Activated T-helper 1 cell treated with anti-CD3 and anti-CD28 coated beads, Interleukin-2, amount 50 U/mL, for 16 hours (primary cell): ENCODE measurements around the gene TRIM52.
A peak's percentile ranks its signal among the peaks of the same experiment; 100 is the strongest.

ENCODE experiments used
- DNase-seq, 2 donors: peaks; one replicate each; pipeline ENCODE4 v3.0.0-alpha.2; 2020; ENCODE audit warnings: low read depth in 1 of 2, low spot score in 1 of 2

The TRIM52 gene

DNA sequence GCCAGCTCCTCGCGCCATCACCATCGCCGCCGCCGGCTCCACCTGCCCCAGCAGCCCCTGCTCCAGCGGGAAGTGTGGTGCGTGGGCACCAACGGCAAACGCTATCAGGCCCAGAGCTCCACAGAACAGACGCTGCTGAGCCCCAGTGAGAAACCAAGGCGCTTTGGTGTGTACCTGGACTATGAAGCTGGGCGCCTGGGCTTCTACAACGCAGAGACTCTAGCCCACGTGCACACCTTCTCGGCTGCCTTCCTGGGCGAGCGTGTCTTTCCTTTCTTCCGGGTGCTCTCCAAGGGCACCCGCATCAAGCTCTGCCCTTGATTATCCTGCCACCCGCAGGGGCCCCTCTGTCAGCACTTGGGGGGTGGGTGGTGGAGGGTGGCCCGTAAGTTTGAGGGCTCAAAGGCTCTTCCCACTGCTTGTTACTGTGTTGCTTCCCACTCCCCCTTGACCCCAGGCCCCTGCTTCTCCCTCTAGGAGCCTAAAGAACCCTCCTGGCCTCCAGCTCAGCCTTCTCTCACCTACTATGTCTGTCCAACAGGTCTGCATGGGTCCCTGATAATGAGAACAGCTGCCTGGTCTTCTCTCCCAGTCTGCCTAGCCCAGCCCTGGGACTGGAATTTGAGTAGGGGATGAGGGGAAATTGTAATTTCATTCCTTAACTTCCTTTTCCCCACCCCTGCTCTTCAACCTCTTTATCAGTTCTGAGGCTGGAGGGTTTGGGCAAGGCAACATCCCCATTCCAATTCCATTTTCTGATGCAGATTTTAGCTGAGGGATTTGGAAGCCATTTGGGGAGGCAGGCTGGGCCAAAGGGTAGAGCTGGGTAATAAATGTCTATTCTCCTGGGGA, 26.3 kb downstream of the TRIM52 start:
- DNase-seq = no peak

DNA sequence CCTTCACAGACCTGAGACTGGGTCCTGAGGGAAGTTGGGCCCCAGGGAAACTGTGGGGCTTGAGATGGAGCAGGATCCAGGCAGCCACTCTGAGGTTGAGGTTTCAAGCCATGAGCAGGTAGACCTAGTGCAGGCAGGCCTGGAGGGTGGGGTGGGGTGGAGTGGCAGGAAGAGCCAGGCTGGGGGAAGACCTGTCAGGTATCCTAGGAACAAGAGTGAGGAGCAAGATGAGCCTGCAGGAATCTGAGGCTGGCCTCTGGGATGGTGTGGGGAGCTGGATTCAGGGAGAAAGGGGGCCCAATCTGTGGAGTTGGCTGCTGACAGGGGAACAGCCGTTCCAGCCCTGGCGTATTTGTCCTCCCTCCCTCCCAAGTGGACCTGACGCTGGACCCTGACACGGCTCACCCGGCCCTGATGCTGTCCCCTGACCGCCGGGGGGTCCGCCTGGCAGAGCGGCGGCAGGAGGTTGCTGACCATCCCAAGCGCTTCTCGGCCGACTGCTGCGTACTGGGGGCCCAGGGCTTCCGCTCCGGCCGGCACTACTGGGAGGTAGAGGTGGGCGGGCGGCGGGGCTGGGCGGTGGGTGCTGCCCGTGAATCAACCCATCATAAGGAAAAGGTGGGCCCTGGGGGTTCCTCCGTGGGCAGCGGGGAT, 27.0 kb downstream of the TRIM52 start:
- DNase-seq = no peak

DNA sequence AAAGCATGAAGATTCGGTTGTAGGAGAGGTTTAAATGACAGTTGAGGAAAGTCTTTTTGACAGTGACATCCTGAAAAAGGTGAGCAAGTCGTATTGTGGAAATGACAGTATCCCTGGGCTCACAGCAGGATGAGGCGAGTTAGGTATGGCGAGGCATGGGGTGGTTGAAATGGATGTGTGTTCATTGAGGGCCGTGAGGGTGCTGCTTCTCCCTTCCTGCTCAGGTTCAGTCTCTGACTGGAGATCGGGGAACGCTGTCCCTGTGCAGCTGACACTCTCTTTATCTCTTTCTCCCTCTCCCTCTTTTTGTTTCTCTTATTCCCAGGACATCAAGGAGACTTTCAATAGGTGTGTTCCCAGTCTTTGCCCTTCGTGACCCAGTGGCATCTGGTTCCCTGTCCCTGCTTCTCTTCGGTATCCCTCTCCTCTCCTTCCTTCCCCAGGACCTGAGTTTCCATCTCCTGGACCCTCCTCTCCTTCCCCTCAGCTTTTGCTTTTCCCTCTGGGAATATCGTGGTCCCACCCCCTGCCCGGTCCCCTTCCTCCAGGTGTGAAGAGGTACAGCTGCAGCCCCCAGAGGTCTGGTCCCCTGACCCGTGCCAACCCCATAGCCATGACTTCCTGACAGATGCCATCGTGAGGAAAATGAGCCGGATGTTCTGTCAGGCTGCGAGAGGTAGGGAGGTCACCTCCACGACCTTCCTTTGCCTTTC, 27.7 kb downstream of the TRIM52 start:
- no peak for DNase-seq

DNA sequence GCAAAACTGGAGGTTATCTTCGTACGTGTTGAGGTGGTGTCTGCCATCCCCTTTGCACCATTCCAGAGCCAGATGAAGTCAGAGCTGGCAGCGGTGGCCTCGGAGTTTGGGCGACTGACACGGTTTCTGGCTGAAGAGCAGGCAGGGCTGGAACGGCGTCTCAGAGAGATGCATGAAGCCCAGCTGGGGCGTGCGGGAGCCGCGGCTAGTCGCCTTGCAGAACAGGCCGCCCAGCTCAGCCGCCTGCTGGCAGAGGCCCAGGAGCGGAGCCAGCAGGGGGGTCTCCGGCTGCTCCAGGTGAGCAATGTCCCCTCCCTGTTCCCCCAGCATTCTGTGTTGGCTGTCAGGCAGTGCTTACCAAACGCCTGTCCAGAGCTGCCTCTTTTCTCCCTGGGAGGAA, 28.4 kb downstream of the TRIM52 start:
- no peak for DNase-seq

DNA sequence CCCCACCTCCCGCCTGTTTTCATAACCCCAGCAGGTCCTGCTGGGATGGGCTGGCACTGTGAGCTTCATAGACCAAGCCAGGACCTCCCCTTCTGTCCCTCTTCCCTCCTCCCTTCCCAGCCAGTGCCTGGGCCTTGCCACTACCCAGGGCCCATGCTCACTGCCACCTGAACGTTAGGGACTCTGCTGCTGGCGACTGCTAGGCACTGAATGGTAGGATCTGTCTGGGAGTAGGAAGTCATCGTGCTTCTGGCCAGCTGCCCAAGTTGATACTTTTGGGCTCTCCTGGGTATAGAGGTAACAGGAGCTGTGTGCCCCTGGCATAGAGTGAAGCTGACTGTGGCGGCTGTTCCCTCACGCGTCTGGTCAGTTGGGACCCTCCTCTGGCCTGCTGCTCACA, 29.5 kb downstream of the TRIM52 start:
- DNase-seq = no peak

DNA sequence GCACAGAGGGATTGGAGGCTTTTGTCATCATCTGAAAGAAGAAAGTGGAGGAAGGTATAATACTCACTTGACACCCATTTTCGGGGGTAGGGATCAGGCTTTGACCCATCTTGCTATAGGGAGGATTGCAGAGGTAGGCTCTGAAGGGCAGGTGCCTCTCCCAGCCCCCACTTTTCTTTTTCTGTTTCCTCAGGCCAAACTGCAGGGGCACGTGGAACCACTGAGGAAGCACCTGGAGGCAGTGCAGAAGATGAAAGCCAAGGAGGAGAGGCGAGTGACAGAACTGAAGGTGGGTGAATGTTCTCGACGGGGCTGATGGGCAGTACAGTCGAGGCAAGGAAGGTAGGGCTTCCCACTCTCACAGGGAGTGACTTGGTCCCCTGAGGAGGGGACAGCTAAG, 30.4 kb downstream of the TRIM52 start:
- DNase-seq = no peak

DNA sequence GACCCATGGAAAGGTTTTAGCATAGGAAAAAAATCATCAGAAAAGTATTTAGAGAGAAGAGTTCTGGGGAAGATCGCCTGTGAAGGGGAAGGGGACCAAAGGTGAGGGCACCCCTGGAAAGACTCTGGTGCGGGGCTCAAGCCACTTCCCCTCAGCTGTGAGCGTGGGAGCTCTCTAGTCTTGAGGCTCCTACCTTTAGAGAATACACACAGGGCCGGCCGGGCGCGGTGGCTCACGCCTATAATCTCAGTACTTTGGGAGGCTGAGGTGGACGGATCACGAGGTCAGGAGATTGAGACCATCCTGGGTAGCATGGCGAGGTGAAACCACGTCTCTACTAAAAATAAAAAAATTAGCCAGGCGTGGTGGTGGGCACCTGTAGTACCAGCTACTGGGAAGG, 30.9 kb downstream of the TRIM52 start:
- no peak for DNase-seq

DNA sequence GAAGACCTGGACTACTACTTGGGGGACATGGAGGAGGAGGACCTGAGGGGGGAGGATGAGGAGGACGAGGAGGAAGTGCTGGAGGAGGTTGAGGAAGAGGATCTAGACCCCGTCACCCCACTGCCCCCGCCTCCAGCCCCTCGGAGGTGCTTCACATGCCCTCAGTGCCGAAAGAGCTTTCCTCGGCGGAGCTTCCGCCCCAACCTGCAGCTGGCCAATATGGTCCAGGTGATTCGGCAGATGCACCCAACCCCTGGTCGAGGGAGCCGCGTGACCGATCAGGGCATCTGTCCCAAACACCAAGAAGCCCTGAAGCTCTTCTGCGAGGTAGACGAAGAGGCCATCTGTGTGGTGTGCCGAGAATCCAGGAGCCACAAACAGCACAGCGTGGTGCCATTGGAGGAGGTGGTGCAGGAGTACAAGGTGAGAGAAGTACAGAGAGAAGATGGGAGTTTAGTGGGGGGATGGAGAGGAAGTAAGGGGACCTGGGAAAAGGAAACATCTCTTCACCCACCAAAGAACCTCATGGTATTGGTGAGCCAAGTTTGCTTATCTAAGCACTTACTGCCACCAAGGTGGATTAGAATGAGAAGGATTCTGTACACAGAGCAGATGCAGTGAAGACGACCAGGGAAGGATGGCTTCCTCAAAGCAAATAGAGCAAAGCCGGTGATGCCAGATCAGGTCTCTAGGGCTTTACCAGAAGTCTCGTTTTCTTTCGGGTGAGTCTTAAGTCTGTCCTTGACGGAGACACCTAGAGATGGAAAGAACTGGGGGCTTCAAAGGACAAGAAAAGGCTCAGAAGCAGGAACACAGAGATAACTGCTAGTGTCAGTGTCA, 36.3 kb downstream of the TRIM52 start:
- no peak for DNase-seq

DNA sequence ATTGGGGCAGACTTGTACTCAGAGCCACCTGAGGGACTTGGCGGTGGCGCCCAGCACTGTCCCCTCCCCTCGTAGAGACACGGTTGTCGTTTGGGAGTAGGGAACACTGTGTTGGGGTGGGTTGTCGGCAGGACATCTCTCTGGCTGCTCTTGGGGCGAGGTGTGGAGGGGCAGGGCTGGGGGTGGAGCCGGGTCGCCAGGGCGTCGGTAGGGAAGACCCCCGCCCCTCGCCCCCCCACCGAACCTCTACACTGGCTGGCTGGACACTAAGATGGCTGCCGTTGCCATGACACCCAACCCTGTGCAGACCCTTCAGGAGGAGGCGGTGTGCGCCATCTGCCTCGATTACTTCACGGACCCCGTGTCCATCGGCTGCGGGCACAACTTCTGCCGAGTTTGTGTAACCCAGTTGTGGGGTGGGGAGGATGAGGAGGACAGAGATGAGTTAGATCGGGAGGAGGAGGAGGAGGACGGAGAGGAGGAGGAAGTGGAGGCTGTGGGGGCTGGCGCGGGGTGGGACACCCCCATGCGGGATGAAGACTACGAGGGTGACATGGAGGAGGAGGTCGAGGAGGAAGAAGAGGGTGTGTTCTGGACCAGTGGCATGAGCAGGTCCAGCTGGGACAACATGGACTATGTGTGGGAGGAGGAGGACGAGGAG, 37.1 kb downstream of the TRIM52 start:
- DNase-seq = no peak

DNA sequence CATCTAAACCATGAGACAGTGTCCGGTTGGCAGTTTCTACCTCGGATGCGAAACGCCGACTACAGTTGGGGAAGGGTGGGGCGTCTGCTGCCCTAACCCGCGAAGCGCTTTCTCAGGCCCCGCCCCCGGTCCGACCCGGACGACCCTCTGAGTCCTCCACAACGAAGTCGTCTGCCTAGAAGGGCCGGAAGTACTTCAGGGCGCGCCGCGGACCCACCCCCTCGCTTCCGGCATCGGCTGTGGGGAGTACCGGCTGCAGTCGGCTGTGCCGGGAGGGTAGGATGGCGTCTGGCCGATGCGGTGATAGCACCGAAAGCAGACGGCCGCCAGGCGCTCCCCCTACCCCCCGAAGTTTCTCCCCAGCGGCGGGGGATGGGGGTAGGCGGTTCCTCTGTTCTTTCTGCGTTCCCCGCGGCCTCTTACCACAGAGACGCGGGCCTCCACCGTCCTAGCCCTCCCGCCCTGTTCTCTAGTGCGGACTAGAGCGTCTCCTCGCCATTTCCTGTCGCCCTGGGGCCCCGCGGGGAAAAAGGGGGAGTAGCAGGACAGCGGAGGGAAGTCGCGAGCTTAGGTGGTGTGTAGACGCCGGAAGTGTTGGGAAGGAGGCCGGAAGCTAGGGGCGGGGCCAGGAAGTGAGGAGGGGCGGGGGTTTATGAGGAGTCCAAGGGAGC, 37.8 kb downstream of the TRIM52 start, which contains the start of gene TRIM41:
TRIM41 (plus strand) TSS at position 224 of the 671 bp plus-strand sequence. CDS start 719 bp downstream, outside the sequence.
- peak; percentile 95 to 96 for DNase-seq

DNA sequence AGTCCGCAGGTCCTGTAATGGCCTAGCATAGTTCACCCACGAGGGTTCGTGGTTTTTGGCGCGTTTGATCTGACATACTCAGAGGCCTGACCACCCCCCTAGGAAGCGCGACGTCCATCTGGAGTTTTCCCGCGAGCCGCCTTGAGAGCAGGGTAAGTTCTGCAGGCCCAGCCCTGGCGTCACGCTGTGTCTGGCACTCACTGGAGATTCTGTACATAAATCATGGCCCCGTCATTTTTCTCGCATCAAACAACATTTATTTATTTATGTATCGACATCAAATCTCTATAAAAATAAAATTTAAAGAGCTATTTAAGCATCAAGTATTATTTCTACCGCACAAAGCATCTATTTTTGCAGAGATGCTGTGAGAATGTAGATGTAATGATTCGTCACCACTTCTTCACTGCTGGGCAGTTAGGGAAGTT, 38.3 kb downstream of the TRIM52 start:
- DNase-seq = no peak

DNA sequence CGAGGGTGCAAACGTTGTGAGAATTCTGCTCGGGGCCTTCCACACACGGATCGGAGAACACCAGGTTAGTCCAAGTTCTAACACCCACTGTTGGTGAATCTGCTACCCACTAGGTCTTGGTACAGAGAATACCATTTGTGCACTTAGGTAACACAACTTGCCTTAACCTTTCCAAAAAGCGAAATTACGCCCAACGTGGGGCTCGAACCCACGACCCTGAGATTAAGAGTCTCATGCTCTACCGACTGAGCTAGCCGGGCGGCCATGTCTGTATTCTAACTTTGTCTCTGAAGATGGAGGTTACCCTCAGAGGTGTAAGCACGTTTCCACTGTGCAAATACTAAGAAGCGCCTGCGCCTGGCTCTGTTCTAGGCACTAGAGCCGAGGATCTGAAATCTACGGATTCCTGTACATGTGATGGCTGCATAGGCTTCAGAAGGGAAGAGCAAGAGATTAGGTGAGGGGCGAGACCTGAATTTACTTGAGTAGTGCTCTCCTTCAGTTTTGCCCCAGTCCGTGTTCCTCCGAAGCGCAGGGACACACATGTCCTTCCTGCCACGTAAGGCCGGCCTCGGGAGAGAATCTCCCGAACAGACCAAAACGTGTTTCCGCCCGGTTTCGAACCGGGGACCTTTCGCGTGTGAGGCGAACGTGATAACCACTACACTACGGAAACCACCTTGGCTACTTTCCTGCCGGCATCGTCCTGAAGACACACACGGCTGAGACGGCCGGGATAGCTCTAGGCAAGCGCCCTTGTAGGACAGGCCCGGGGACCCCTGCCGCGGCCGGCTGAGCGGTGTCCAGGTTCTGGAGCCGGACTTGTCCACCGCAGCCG, 38.9 kb downstream of the TRIM52 start:
- DNase-seq = peak; percentile 93 to 98

DNA sequence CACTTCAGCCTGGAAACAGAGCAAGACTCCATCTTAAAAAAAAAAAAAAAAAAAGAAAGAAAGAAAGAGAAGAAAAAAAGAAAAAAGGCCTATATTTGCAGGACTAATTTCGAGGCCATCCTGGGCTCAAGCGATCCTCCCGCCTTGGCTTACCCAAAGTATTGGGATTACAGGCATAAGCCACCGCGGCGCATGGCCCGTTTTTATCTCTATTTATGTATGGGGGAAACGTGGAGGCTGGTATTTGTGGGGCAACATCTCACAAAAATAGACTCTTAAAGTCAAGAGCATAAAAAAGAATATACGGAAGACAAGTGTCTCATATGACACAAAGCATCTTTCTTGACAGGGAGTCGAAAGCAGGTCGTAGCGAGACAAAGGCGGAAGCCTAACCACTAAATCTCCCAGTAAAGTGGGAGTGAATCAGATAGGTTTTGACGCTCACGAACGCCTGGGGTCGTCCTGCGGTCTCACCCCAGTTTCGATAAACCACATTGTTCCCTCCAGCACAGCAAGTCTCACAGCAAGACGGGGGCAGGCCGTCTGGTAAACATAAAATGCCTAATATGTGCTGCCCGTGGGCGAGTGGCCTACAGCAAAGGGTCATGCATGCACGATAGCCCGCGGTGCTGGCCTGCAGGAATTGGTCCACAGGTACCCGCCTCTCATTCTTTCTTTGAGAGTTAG, 39.7 kb downstream of the TRIM52 start:
- no peak for DNase-seq

DNA sequence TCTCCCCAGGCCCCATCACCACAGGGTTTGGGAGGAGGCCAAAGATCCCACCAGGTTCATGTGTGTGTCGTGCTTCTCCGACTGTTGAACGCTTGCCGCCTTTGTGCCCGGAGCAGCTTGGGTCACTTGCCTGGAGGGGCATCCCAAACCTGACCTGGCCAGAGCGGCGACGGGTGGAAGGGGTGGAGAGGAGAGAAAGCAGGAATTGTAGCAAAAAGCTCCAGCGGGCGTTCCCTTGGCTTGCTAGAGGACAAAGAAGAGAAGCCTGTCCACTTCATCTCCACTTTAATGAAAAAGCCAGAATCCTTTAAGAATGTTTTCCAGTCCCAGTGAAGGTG, 40.8 kb downstream of the TRIM52 start:
- no peak for DNase-seq

DNA sequence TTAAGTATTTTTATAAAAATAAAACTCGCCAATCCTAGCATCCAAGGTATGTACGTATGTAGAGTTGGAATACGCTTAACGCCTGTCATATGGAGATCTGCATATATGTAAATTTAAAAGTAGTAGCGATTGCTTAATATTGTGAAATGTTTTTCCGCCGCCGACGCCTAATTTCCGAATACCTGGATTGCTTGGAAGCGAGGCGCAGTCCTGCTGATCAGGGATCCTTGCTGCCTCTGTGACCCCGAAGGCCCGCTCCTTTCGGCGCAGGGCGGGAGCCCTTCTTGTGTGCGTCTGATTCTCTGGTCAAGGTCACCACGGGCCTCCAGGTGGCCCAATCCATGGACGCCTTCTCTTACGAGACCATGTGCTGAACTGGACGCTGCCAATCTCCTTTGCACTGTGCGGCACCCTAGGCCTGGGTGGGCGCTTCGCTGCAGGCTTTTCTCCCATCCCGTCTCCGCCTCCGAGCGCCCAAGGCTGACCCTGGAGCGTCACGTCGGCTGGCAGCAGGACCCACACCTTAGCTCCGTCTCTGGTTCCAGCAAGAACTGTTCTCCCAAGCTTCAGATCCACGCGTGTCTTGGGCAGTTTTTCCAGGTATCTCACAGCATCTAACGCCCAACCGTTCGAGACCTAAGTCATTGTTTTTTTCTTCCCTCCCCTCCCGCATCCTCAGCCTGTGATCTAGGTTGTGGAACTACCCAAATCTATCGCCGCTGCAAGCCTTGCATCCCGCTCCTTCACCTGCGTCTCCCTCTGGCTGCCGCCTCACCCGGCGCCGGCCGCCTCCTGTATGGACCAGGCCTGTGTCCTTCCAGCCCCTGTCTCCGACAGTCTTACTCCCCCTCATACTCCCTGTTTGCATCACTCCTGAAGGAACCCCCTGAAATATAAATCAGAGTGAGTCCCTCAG, 41.4 kb downstream of the TRIM52 start:
- no peak for DNase-seq

DNA sequence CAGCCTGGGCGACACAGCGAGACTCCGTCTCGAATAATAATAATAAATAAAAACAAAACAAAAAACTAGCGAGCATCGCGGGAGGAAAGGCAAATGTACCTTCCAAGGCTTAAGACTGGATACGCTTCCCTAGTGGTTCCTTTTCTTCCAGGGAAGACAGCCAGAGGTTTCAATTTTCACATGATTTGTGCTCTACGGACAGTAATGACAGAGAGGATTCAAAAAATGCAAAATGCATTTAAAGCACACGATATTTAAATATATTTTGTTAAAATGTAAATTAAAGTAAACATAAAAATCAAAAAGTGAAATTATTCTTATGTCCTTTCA, 42.2 kb downstream of the TRIM52 start:
- DNase-seq = no peak

DNA sequence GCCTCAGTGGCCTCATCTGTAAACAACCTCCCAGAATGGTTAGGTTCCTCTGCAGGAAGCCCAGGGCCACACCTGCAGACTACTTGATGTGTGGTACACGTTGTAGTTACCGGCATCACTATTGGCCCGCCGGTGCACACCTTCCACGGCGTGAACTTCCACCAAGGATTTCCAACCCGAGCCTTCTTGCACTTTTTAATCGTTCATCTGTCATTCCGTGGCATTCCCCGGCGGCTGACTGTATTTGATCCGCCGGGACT, 43.2 kb downstream of the TRIM52 start:
- DNase-seq = no peak
